ENCODE measurements around the gene KNDC1. TPM values are rescaled to one million over a fixed set of nuclear protein-coding genes. Genes with fewer than 3 reads are reported as not detected.
"Not testable (repeated sequence)": the region's sequence is repeated elsewhere in the genome, so short reads cannot be mapped to it uniquely, and the experiment has no call there.

The KNDC1 gene
- total RNA-seq, 2 donors from 2014 or later, result 0.29 to 0.32 TPM

GRCh38 chr10:133231946-133232574, 72.0 kb downstream of the KNDC1 start:
- Histone ChIP-seq H3K27ac (no peak overlapping the region), H3K4me1 (no peaks in the 10 kb centered on the region), H3K9ac (ENCODE audit: low read depth in 2 of 2, low read length in 2 of 2) (no peak overlapping the region), H3K27me3 (peaks cover 54% of the 10 kb centered on the region), H3K4me3 (no peak overlapping the region), H3K36me3 (no peaks in the 10 kb centered on the region), H3K9me3 (no peaks in the 10 kb centered on the region)
- no peak for DNase-seq
- intact Hi-C loops (cut with DNase I), result no loop called here
- no peak for TF ChIP-seq CTCF (IDR thresholded peaks at IDR 0.05)

GRCh38 chr10:133234796-133235195, 74.8 kb downstream of the KNDC1 start:
- H3K27ac ChIP-seq; H3K9me3 ChIP-seq; H3K36me3 ChIP-seq; H3K9ac ChIP-seq (ENCODE audit: low read depth in 2 of 2, low read length in 2 of 2); H3K4me1 ChIP-seq; DNase-seq; H3K4me3 ChIP-seq; intact Hi-C loops (cut with DNase I): not testable (repeated sequence)
- H3K27me3 ChIP-seq, result peaks cover 49% of the 10 kb centered on the region

- DNase-seq, result no peak
- intact Hi-C loops (cut with DNase I), result no loop called here
- Histone ChIP-seq H3K27me3 (peaks cover 45% of the 10 kb centered on the region), H3K27ac (no peak overlapping the region), H3K4me1 (no peaks in the 10 kb centered on the region), H3K4me3 (no peak overlapping the region), H3K9ac (ENCODE audit: low read depth in 2 of 2, low read length in 2 of 2) (no peak overlapping the region), H3K9me3 (no peaks in the 10 kb centered on the region), H3K36me3 (no peaks in the 10 kb centered on the region)
- TF ChIP-seq CTCF (IDR thresholded peaks at IDR 0.05), result no peak
Observed at GRCh38 chr10:133235265-133235855, 75.3 kb downstream of the KNDC1 start.

GRCh38 chr10:133235932-133236331, 75.9 kb downstream of the KNDC1 start:
- Histone ChIP-seq H3K4me3 (no peak overlapping the region), H3K36me3 (no peaks in the 10 kb centered on the region), H3K27me3 (peaks cover 40% of the 10 kb centered on the region), H3K9ac (ENCODE audit: low read depth in 2 of 2, low read length in 2 of 2) (no peak overlapping the region), H3K27ac (no peak overlapping the region), H3K4me1 (no peaks in the 10 kb centered on the region), H3K9me3 (no peaks in the 10 kb centered on the region)
- TF ChIP-seq CTCF (IDR thresholded peaks at IDR 0.05), result no peak
- intact Hi-C loops (cut with DNase I), result no loop called here
- DNase-seq, result no peak

GRCh38 chr10:133236401-133237240, 76.6 kb downstream of the KNDC1 start:
- no peaks in the 10 kb centered on the region for H3K9me3 ChIP-seq
- no peaks in the 10 kb centered on the region for H3K36me3 ChIP-seq
- no peak overlapping the region for H3K27ac ChIP-seq
- intact Hi-C loops (cut with DNase I), result no loop called here
- H3K27me3 ChIP-seq, result peaks cover 35% of the 10 kb centered on the region
- H3K4me3 ChIP-seq, result no peak overlapping the region
- H3K4me1 ChIP-seq, result no peaks in the 10 kb centered on the region
- no peak overlapping the region for H3K9ac ChIP-seq (ENCODE audit: low read depth in 2 of 2, low read length in 2 of 2)
- no peak for DNase-seq
- no peak for TF ChIP-seq CTCF (IDR thresholded peaks at IDR 0.05)

GRCh38 chr10:133237241-133237587, 77.2 kb downstream of the KNDC1 start:
- Histone ChIP-seq H3K27ac (no peak overlapping the region), H3K4me1 (no peaks in the 10 kb centered on the region), H3K4me3 (no peak overlapping the region), H3K9me3 (no peaks in the 10 kb centered on the region), H3K27me3 (peaks cover 33% of the 10 kb centered on the region), H3K9ac (ENCODE audit: low read depth in 2 of 2, low read length in 2 of 2) (no peak overlapping the region), H3K36me3 (no peaks in the 10 kb centered on the region)
- no peak for DNase-seq
- intact Hi-C loops (cut with DNase I), result no loop called here
- no peak for TF ChIP-seq CTCF (IDR thresholded peaks at IDR 0.05)

Data from colonic mucosa (tissue), 4 donors.